DOHH2 (cell line): Measurements from ENCODE around the gene NFIA.
A peak's percentile ranks its signal among the peaks of the same experiment; 100 is the strongest.

Experiments used
- H3F3A ChIP-seq: fragments of 200-600 bp; sonication (generic), shearing (Covaris generic); 2 replicates; pipeline ENCODE4 v1.6.0; 2016; ENCODE audit warnings: antibody characterized with exemption, mild to moderate bottlenecking; ENCODE audit not compliant: control insufficient read depth, insufficient read depth
- H3K27ac ChIP-seq: fragments of 200-600 bp; sonication (generic); 2 replicates; pipeline ENCODE4 v1.5.1; 2014; ENCODE audit warnings: low read depth, mild to moderate bottlenecking, low read length, moderate library complexity
- H3K27me3 ChIP-seq: fragments of 200-600 bp; sonication (generic); 2 replicates; pipeline ENCODE4 v1.6.1; 2014; ENCODE audit warnings: mild to moderate bottlenecking, low read length, mixed read lengths; ENCODE audit not compliant: control insufficient read depth
- H3K36me3 ChIP-seq: fragments of 200-600 bp; sonication (generic); 2 replicates; pipeline ENCODE4 v1.6.1; 2014; ENCODE audit warnings: mild to moderate bottlenecking, low read length, moderate library complexity, mixed read lengths; ENCODE audit not compliant: control insufficient read depth
- H3K4me1 ChIP-seq: fragments of 200-600 bp; sonication (generic); 2 replicates; pipeline ENCODE4 v1.6.1; 2014; ENCODE audit warnings: mild to moderate bottlenecking, low read length, mixed read lengths; ENCODE audit not compliant: control insufficient read depth
- H3K4me2 ChIP-seq: fragments of 200-600 bp; sonication (generic); 2 replicates; pipeline ENCODE4 v1.6.0; 2014; ENCODE audit warnings: mild to moderate bottlenecking, low read length, moderate library complexity
- H3K4me3 ChIP-seq: fragments of 200-600 bp; sonication (generic); 2 replicates; pipeline ENCODE4 v1.5.1; 2014; ENCODE audit warnings: mild to moderate bottlenecking, low read length, mixed read lengths
- H3K79me2 ChIP-seq: fragments of 200-600 bp; sonication (generic); 2 replicates; pipeline ENCODE4 v1.6.1; 2014; ENCODE audit warnings: mild to moderate bottlenecking, low read length, mixed read lengths; ENCODE audit not compliant: control insufficient read depth
- H3K9me2 ChIP-seq: fragments of 200-600 bp; sonication (generic); replicated peaks from 2 replicates; pipeline ENCODE4 v1.6.1; 2014; ENCODE audit warnings: mild to moderate bottlenecking, low read length, mixed read lengths; ENCODE audit not compliant: control insufficient read depth
- H3K9me3 ChIP-seq: fragments of 200-600 bp; sonication (generic); 2 replicates; pipeline ENCODE4 v1.6.1; 2014; ENCODE audit warnings: antibody characterized with exemption, low read length, mixed read lengths; ENCODE audit not compliant: control insufficient read depth, insufficient read depth
- H4K20me1 ChIP-seq: fragments of 200-600 bp; sonication (generic); 2 replicates; pipeline ENCODE4 v1.6.0; 2014; ENCODE audit warnings: low read depth, mild to moderate bottlenecking, antibody characterized with exemption, low read length, moderate library complexity; ENCODE audit not compliant: control insufficient read depth, insufficient read depth
- EZH2phosphoT487 ChIP-seq: fragments of 200-600 bp; sonication (generic); IDR thresholded peaks from 2 replicates; pipeline ENCODE4 v1.6.1; 2017; ENCODE audit warnings: borderline replicate concordance, mild to moderate bottlenecking, antibody characterized with exemption, low read length, moderate library complexity, mixed read lengths
- TF ChIP-seq, protein P1 (sequence below): fragments of 200-600 bp; sonication (generic); IDR thresholded peaks from one replicate; pipeline ENCODE4 v1.5.1; 2014; ENCODE audit warnings: antibody characterized with exemption, mild to moderate bottlenecking, low read depth, low read length; ENCODE audit not compliant: poor library complexity, severe bottlenecking

The NFIA gene

GRCh38 chr1:61091455-61091854, 9.1 kb downstream of the NFIA start:
- no peak for TF ChIP-seq EZH2phosphoT487
- TF ChIP-seq, protein P1, sequence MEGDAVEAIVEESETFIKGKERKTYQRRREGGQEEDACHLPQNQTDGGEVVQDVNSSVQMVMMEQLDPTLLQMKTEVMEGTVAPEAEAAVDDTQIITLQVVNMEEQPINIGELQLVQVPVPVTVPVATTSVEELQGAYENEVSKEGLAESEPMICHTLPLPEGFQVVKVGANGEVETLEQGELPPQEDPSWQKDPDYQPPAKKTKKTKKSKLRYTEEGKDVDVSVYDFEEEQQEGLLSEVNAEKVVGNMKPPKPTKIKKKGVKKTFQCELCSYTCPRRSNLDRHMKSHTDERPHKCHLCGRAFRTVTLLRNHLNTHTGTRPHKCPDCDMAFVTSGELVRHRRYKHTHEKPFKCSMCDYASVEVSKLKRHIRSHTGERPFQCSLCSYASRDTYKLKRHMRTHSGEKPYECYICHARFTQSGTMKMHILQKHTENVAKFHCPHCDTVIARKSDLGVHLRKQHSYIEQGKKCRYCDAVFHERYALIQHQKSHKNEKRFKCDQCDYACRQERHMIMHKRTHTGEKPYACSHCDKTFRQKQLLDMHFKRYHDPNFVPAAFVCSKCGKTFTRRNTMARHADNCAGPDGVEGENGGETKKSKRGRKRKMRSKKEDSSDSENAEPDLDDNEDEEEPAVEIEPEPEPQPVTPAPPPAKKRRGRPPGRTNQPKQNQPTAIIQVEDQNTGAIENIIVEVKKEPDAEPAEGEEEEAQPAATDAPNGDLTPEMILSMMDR, result no peak
- peaks cover 38% of the 10 kb centered on the region for H3K36me3 ChIP-seq
- H3K27me3 ChIP-seq, result no peaks in the 10 kb centered on the region
- no peaks in the 10 kb centered on the region for H3K9me2 ChIP-seq
- no peak overlapping the region for H3K4me3 ChIP-seq
- H3K79me2 ChIP-seq, result peaks cover 81% of the 10 kb centered on the region
- H3K9me3 ChIP-seq, result no peaks in the 10 kb centered on the region
- peaks cover 4% of the 10 kb centered on the region; the same call in 1 of the 2 replicates for H4K20me1 ChIP-seq
- no peaks in the 10 kb centered on the region for H3F3A ChIP-seq
- no peak overlapping the region for H3K4me2 ChIP-seq
- peaks cover 25% of the 10 kb centered on the region for H3K4me1 ChIP-seq
- no peak overlapping the region for H3K27ac ChIP-seq

DNA sequence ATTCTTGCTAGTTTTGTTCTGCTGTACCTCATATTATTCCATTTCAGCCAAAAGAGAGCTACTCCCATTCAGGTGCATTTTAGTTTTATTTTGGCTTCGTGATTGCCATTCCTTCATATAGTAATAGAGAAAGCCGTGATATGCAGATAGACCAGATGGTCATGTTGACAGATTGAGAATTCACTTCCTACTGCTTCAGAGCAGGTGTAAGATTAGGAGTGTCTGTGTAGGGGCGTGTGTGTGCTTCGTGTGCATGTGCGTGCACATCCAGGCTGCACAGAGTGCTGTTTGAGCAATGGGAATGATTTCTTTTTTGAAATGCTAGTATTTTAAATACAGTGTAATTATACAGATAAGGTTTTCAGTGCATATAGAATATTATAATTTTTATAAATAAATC, 10.3 kb downstream of the NFIA start:
- Histone ChIP-seq H4K20me1 (peaks cover 4% of the 10 kb centered on the region; the same call in 1 of the 2 replicates), H3K9me3 (no peaks in the 10 kb centered on the region), H3K9me2 (no peaks in the 10 kb centered on the region), H3K36me3 (peaks cover 36% of the 10 kb centered on the region), H3K4me2 (0 out of 2 replicates have a peak overlapping the region, but pooled peaks have one; percentile 12), H3K4me3 (no peak overlapping the region), H3F3A (no peaks in the 10 kb centered on the region), H3K79me2 (peaks cover 80% of the 10 kb centered on the region), H3K27me3 (no peaks in the 10 kb centered on the region), H3K27ac (no peak overlapping the region), H3K4me1 (peaks cover 25% of the 10 kb centered on the region)
- TF ChIP-seq, protein P1, result no peak
- TF ChIP-seq EZH2phosphoT487, result no peak

DNA sequence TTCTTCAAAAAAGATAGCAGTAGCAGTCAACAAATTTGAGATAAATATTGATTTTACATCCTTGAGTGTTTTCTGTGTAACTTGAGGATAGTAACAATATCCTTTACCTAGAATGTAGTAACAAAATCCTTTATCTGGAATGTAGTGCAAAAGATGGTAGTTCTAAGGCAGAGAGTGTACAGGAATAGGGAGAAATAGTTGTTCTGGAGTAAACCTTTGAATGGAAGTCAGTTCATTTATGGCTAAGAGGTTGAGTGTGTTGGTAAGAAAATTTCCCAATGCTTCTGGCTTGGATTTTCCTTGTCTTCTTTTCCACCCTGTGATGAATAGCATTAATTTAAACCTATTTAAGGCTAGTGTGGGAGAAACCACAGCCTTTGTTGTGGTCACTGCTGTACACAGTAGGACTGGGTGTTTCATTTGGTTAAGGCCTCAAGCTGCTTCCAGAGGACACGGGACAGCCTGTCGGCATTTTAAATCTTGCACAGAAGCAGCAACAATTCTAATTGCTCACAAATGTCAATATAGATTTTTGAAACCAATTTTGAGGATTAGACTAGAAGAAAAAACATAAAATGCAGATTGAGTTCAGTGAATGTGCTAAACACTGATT, 11.3 kb downstream of the NFIA start:
- Histone ChIP-seq H3F3A (no peaks in the 10 kb centered on the region), H3K4me1 (peaks cover 27% of the 10 kb centered on the region), H3K4me3 (no peak overlapping the region), H3K9me2 (no peaks in the 10 kb centered on the region), H3K9me3 (no peaks in the 10 kb centered on the region), H3K79me2 (peaks cover 82% of the 10 kb centered on the region), H3K36me3 (peaks cover 26% of the 10 kb centered on the region), H3K4me2 (no peak overlapping the region), H3K27me3 (no peaks in the 10 kb centered on the region), H3K27ac (no peak overlapping the region), H4K20me1 (peaks cover 4% of the 10 kb centered on the region; the same call in 1 of the 2 replicates)
- no peak for TF ChIP-seq EZH2phosphoT487
- TF ChIP-seq, protein P1, result no peak
